HepG2 (cell line): ENCODE measurements around the gene EYA2. TPM values are rescaled to one million over a fixed set of nuclear protein-coding genes. Genes with fewer than 3 reads are reported as not detected.

Source experiments
- FOXK2 ChIP-seq: fragments of 450-650 bp; IDR thresholded peaks from 2 replicates; pipeline ENCODE4 v1.6.1; 2016
- HES4 ChIP-seq: sonication (generic); formaldehyde crosslinking; IDR thresholded peaks from 2 replicates; pipeline ENCODE4 v1.9.0; 2021; ENCODE audit warnings: mild to moderate bottlenecking, missing genetic modification reagents, borderline replicate concordance
- POLR2A ChIP-seq, 2 experiments: IDR thresholded peaks; 2 replicates each; pipeline ENCODE4 v1.6.1; 2011; ENCODE audit warnings: low read depth in 2 of 2, low read length in 2 of 2, mild to moderate bottlenecking in 1 of 2, moderate library complexity in 1 of 2; ENCODE audit not compliant: insufficient read depth in 1 of 2
- ZFP41 ChIP-seq: sonication (generic); formaldehyde crosslinking; IDR thresholded peaks from 2 replicates; pipeline ENCODE4 v1.4.0; 2020; ENCODE audit warnings: mild to moderate bottlenecking, missing genetic modification reagents, borderline replicate concordance
- ZFY ChIP-seq: sonication (generic); formaldehyde crosslinking; IDR thresholded peaks from 2 replicates; pipeline ENCODE4 v1.4.0; 2020; ENCODE audit warnings: missing genetic modification reagents
- ZNF484 ChIP-seq: sonication (generic); formaldehyde crosslinking; IDR thresholded peaks from 2 replicates; pipeline ENCODE4 v1.5.1; 2020; ENCODE audit warnings: mild to moderate bottlenecking, low read depth, missing genetic modification reagents, borderline replicate concordance
- polyA plus RNA-seq, 8 experiments: library from polyadenylated mRNA; depleted of rRNA in 3 of 8; stranded (reverse) in 7 of 8; unstranded in 1 of 8; fragments of >200 nt; fragmentation: Illumina TruSeq in 4 of 8; extraction: Trizol in 4 of 8; gene quantifications; 2 replicates each; pipeline versions ENCODE4 v1.2.1 to v1.2.3, GENCODE V29; 2011 to 2016; ENCODE audit warnings: low read depth in 4 of 8, missing spikeins in 1 of 8, mixed read lengths in 1 of 8; ENCODE audit not compliant: insufficient read depth in 1 of 8
- total RNA-seq, 5 experiments: library from RNA; depleted of rRNA; stranded (reverse); fragments of >200 nt; fragmentation: Illumina TruSeq; extraction: Trizol; gene quantifications; 2 replicates each; pipeline ENCODE4 v1.2.3, GENCODE V29; 2016; ENCODE audit warnings: low read depth in 1 of 5
- TF ChIP-seq, protein P1 (sequence below): sonication (generic); formaldehyde crosslinking; IDR thresholded peaks from 2 replicates; pipeline ENCODE4 v1.5.0; 2020; ENCODE audit warnings: mild to moderate bottlenecking, missing genetic modification reagents, borderline replicate concordance
- TF ChIP-seq, protein P2 (sequence below): sonication (generic); formaldehyde crosslinking; IDR thresholded peaks from 2 replicates; pipeline ENCODE4 v1.9.0; 2021; ENCODE audit warnings: missing genetic modification reagents, borderline replicate concordance

Gene EYA2
- total and polyA plus RNA-seq, 2 of the 13 experiments (the other 11 are each of a cell fraction or from before 2014, with no cell fraction given), result not detected

DNA sequence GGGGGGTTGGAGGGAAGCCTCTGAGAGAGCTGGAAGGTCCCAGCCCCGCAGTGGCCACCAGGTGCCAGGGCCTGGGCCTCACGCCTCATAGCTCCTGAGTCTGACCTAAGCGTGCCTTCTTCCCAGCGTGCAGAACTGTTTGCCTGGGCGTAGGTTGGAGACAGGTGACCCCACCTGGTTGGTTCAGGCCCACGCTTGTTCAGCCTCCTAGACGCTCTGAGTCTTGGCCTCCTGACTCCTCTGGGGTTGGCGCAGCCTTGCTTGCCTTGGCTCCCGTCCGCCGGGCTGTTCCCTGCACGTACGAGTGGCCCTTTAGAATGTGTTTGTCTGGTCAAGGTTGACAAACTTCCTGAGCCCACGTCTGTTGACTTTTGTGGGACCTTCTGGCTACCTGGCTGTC lies 70.8 kb downstream of the EYA2 start (continued):
- TF ChIP-seq, protein P1, sequence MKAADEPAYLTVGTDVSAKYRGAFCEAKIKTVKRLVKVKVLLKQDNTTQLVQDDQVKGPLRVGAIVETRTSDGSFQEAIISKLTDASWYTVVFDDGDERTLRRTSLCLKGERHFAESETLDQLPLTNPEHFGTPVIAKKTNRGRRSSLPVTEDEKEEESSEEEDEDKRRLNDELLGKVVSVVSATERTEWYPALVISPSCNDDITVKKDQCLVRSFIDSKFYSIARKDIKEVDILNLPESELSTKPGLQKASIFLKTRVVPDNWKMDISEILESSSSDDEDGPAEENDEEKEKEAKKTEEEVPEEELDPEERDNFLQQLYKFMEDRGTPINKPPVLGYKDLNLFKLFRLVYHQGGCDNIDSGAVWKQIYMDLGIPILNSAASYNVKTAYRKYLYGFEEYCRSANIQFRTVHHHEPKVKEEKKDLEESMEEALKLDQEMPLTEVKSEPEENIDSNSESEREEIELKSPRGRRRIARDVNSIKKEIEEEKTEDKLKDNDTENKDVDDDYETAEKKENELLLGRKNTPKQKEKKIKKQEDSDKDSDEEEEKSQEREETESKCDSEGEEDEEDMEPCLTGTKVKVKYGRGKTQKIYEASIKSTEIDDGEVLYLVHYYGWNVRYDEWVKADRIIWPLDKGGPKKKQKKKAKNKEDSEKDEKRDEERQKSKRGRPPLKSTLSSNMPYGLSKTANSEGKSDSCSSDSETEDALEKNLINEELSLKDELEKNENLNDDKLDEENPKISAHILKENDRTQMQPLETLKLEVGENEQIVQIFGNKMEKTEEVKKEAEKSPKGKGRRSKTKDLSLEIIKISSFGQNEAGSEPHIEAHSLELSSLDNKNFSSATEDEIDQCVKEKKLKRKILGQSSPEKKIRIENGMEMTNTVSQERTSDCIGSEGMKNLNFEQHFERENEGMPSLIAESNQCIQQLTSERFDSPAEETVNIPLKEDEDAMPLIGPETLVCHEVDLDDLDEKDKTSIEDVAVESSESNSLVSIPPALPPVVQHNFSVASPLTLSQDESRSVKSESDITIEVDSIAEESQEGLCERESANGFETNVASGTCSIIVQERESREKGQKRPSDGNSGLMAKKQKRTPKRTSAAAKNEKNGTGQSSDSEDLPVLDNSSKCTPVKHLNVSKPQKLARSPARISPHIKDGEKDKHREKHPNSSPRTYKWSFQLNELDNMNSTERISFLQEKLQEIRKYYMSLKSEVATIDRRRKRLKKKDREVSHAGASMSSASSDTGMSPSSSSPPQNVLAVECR, result no peak
- TF ChIP-seq ZFP41 (CRISPR knock-in tag), result no peak
- no peak for TF ChIP-seq ZFY (CRISPR knock-in tag)
- no peak for TF ChIP-seq ZNF484 (CRISPR knock-in tag)
- TF ChIP-seq, protein P2, sequence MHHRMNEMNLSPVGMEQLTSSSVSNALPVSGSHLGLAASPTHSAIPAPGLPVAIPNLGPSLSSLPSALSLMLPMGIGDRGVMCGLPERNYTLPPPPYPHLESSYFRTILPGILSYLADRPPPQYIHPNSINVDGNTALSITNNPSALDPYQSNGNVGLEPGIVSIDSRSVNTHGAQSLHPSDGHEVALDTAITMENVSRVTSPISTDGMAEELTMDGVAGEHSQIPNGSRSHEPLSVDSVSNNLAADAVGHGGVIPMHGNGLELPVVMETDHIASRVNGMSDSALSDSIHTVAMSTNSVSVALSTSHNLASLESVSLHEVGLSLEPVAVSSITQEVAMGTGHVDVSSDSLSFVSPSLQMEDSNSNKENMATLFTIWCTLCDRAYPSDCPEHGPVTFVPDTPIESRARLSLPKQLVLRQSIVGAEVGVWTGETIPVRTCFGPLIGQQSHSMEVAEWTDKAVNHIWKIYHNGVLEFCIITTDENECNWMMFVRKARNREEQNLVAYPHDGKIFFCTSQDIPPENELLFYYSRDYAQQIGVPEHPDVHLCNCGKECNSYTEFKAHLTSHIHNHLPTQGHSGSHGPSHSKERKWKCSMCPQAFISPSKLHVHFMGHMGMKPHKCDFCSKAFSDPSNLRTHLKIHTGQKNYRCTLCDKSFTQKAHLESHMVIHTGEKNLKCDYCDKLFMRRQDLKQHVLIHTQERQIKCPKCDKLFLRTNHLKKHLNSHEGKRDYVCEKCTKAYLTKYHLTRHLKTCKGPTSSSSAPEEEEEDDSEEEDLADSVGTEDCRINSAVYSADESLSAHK (CRISPR knock-in tag), result no peak
- TF ChIP-seq POLR2A (IDR thresholded peaks at IDR 0.05; ENCODE audit: insufficient read depth in 1 of 2, low read depth in 2 of 2, low read length in 2 of 2), result no peak
- TF ChIP-seq HES4, result no peak
- TF ChIP-seq FOXK2, result no peak
